OCI-LY1 (cell line): ENCODE results near the gene USP5.
"Not testable (repeated sequence)": the region's sequence is repeated elsewhere in the genome, so short reads cannot be mapped to it uniquely, and the experiment has no call there.

Source experiments
- H2AFZ ChIP-seq: fragments of 200-600 bp; sonication (generic), shearing (Covaris generic); 2 replicates; pipeline ENCODE4 v1.6.0; 2014; ENCODE audit warnings: antibody characterized with exemption, mild to moderate bottlenecking, low read length
- H3F3A ChIP-seq: fragments of 200-600 bp; sonication (generic), shearing (Covaris generic); 2 replicates; pipeline ENCODE4 v1.6.0; 2014; ENCODE audit warnings: mild to moderate bottlenecking, antibody characterized with exemption, low read length, moderate library complexity; ENCODE audit not compliant: insufficient read depth
- H3K27ac ChIP-seq: fragments of 200-600 bp; sonication (generic); 2 replicates; pipeline ENCODE4 v1.5.1; 2014; ENCODE audit warnings: low read length, mixed run types, mild to moderate bottlenecking, low read depth; ENCODE audit not compliant: poor library complexity, severe bottlenecking
- H3K27me3 ChIP-seq: fragments of 200-600 bp; sonication (generic); 2 replicates; pipeline ENCODE4 v1.6.0; 2014; ENCODE audit warnings: antibody characterized with exemption, mild to moderate bottlenecking, low read length, moderate library complexity; ENCODE audit not compliant: insufficient read depth
- H3K36me3 ChIP-seq: fragments of 200-600 bp; sonication (generic); 2 replicates; pipeline ENCODE4 v1.6.1; 2014; ENCODE audit warnings: mild to moderate bottlenecking, antibody characterized with exemption, low read length, moderate library complexity, mixed read lengths; ENCODE audit not compliant: insufficient read depth
- H3K4me1 ChIP-seq: fragments of 200-600 bp; sonication (generic); 2 replicates; pipeline ENCODE4 v1.5.1; 2014; ENCODE audit warnings: mild to moderate bottlenecking, low read length, moderate library complexity; ENCODE audit not compliant: insufficient read depth, severe bottlenecking
- H3K4me2 ChIP-seq: fragments of 200-600 bp; sonication (generic), shearing (Covaris generic); 2 replicates; pipeline ENCODE4 v1.6.1; 2014; ENCODE audit warnings: low read length
- H3K4me3 ChIP-seq: fragments of 200-600 bp; sonication (generic); 2 replicates; pipeline ENCODE4 v1.5.1; 2014; ENCODE audit warnings: low read length, low read depth, mild to moderate bottlenecking, mixed read lengths; ENCODE audit not compliant: poor library complexity, severe bottlenecking
- H3K79me2 ChIP-seq: fragments of 200-600 bp; shearing (Covaris generic); 2 replicates; pipeline ENCODE4 v1.6.1; 2016; ENCODE audit warnings: mixed run types, low read length, mixed read lengths; ENCODE audit not compliant: insufficient read depth
- H3K9ac ChIP-seq: fragments of 200-600 bp; sonication (generic), shearing (Covaris generic); 2 replicates; pipeline ENCODE4 v1.6.1; 2014; ENCODE audit warnings: mild to moderate bottlenecking, low read length, mixed read lengths
- H3K9me2 ChIP-seq: fragments of 200-600 bp; sonication (generic), shearing (Covaris generic); 2 replicates; pipeline ENCODE4 v1.6.1; 2014; ENCODE audit warnings: low read depth, mild to moderate bottlenecking, low read length, mixed read lengths
- H3K9me3 ChIP-seq: fragments of 200-600 bp; shearing (Covaris generic); 2 replicates; pipeline ENCODE4 v1.6.1; 2014; ENCODE audit warnings: low read length, mixed read lengths
- H4K20me1 ChIP-seq: fragments of 200-600 bp; sonication (generic), shearing (Covaris generic); 2 replicates; pipeline ENCODE4 v1.6.0; 2016; ENCODE audit warnings: mild to moderate bottlenecking, low read length; ENCODE audit not compliant: insufficient read depth
- CTCF ChIP-seq: fragments of 200-600 bp; sonication (generic), shearing (Covaris generic); IDR thresholded peaks from 2 replicates; pipeline ENCODE4 v1.5.1; 2017; ENCODE audit warnings: mild to moderate bottlenecking, antibody characterized with exemption, low read length, moderate library complexity, mixed read lengths
- EZH2 ChIP-seq: fragments of 200-600 bp; sonication (generic), shearing (Covaris generic); IDR thresholded peaks from 2 replicates; pipeline ENCODE4 v1.8.0; 2017; ENCODE audit warnings: borderline replicate concordance, mixed run types, mild to moderate bottlenecking, antibody characterized with exemption, low read length, moderate library complexity, mixed read lengths

USP5 gene

GRCh38 chr12:6872073-6873048 is 20.4 kb downstream of the USP5 start:
- Histone ChIP-seq H4K20me1 (peaks cover 3% of the 10 kb centered on the region; the same call in 1 of the 2 replicates), H3K9ac (peak overlapping the region; percentile 88), H3K9me3 (no peaks in the 10 kb centered on the region), H3K27ac (peak overlapping the region; percentile 78), H3K36me3 (peaks cover 73% of the 10 kb centered on the region), H3K9me2 (no peaks in the 10 kb centered on the region), H3K79me2 (peaks cover 8% of the 10 kb centered on the region), H3K4me2 (peak overlapping the region; percentile 93), H2AFZ (no peak overlapping the region), H3K4me3 (peak overlapping the region; percentile 83), H3K4me1 (peaks cover 52% of the 10 kb centered on the region), H3K27me3 (no peaks in the 10 kb centered on the region), H3F3A (peaks cover 10% of the 10 kb centered on the region; the same call in 1 of the 2 replicates)
- TF ChIP-seq CTCF: peak; percentile 86
- no peak for TF ChIP-seq EZH2

GRCh38 chr12:6873094-6874014 is 21.4 kb downstream of the USP5 start, which contains the start of gene SPSB2:
SPSB2 (minus strand) TSS chr12:6873303; CDS start chr12:6872901, 402 bp downstream.
- Histone ChIP-seq H2AFZ (no peak within 1 kb of the TSS), H3F3A (peaks cover 10% of the 10 kb centered on the region; the same call in 1 of the 2 replicates)

GRCh38 chr12:6874015-6874368 is 22.0 kb downstream of the USP5 start:
- not testable (repeated sequence) for H3F3A ChIP-seq, H3K9me2 ChIP-seq, H3K9me3 ChIP-seq, H3K27me3 ChIP-seq, H3K79me2 ChIP-seq, H2AFZ ChIP-seq, H4K20me1 ChIP-seq
- peak overlapping the region; percentile 83 for H3K4me3 ChIP-seq
- peak overlapping the region; percentile 65 for H3K9ac ChIP-seq
- peaks cover 45% of the 10 kb centered on the region for H3K4me1 ChIP-seq
- H3K36me3 ChIP-seq: peaks cover 61% of the 10 kb centered on the region
- peak overlapping the region; percentile 93 for H3K4me2 ChIP-seq
- H3K27ac ChIP-seq: peak overlapping the region; percentile 60

More at GRCh38 chr12:6873094-6874014, 21.4 kb downstream of the USP5 start, which contains the start of gene SPSB2:
- H3K27me3 ChIP-seq: no peaks in the 10 kb centered on the region
- H3K9me3 ChIP-seq: no peaks in the 10 kb centered on the region
- H3K4me2 ChIP-seq: peak within 1 kb of the TSS; percentile 93
- peak within 1 kb of the TSS; percentile 88 for H3K9ac ChIP-seq
- H3K79me2 ChIP-seq: peaks cover 3% of the 10 kb centered on the region
- H3K27ac ChIP-seq: peak within 1 kb of the TSS; percentile 78
- no peaks in the 10 kb centered on the region for H3K9me2 ChIP-seq
- H4K20me1 ChIP-seq: peaks cover 2% of the 10 kb centered on the region; the same call in 1 of the 2 replicates
- H3K4me3 ChIP-seq: peak within 1 kb of the TSS; percentile 83
- peaks cover 68% of the 10 kb centered on the region for H3K36me3 ChIP-seq
- TF ChIP-seq CTCF (no peak), EZH2 (no peak)
- peaks cover 51% of the 10 kb centered on the region for H3K4me1 ChIP-seq

GRCh38 chr12:6879824-6880223 is 27.9 kb downstream of the USP5 start:
- not testable (repeated sequence) for H3K27me3 ChIP-seq, H3K4me2 ChIP-seq, H3K27ac ChIP-seq, H4K20me1 ChIP-seq, H3K79me2 ChIP-seq, H2AFZ ChIP-seq, H3K9me2 ChIP-seq, H3K4me1 ChIP-seq, H3K4me3 ChIP-seq, H3K9me3 ChIP-seq, H3K9ac ChIP-seq, H3F3A ChIP-seq
- peaks cover 33% of the 10 kb centered on the region for H3K36me3 ChIP-seq
